Tongue (tissue), 2 donors: ENCODE data around the gene BBS2. TPM values are rescaled to one million over a fixed set of nuclear protein-coding genes. Genes with fewer than 3 reads are reported as not detected.
A peak's percentile ranks its signal among the peaks of the same experiment; 100 is the strongest.

Source experiments
- DNase-seq: peaks from one replicate; pipeline ENCODE4 v3.0.0-alpha.2; 2015
- total RNA-seq: library from RNA; depleted of rRNA; stranded (reverse); fragments of >200 nt; gene quantifications from one replicate; pipeline ENCODE4 v1.2.3, GENCODE V29; 2014

BBS2 gene
- total RNA-seq, 1 donor from 2014 or later, result 55.0 TPM

DNA sequence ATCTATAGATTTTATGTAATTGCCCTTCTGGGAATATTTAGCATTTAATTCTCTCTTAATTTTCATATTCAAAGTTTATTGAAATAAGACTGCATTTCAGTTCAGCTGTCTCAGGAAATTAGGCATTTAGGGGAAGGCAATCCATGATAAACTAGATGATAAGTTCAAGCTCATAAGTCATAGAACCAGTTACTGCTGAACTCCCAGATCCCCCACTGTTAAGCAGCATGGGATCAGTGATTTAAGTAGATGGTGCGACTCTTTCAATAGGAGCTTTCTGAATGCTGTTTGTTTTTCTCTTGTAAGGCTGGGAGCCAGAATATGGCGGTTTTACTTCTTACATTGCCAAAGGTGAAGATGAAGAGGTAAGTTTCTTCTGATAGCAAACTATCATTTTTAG is 44.6 kb downstream of the BBS2 start:
- no peak for DNase-seq

DNA sequence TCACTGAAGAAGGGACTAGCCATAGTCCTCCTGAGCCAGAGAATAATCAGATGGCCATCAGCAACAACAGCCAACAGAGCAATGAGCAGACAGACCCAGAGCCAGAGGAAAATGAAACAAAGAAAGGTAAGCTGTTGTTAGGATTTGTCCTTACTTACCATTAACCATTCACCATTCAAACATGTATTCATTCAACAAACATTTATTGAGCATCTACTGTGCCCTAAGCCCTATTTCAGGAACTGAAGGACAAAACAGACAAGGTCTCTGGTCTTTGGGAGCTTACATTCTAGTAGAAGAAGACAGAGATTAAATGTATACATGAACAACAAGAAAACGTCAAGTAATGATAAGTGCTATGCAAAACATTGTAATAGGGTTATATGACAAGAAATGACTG is 49.2 kb downstream of the BBS2 start:
- DNase-seq, result no peak

DNA sequence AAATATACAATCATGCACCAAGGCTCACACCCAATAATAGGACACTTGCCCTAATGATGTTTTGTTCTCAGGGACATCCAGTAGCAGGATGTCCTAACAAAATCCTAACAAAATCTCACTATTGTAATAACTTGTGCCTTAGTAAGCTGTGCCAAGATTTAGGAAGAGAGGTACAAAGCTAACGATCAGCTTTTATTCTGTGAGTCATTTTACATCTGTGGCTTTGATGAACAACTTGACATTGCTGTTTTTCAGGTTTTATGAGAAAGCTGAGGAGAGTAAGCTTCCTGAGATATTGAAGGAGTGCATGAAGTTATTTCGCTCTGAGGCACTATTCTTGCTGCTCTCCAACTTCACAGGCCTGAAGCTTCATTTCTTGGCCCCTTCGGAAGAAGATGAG is 49.6 kb downstream of the BBS2 start:
- no peak for DNase-seq

DNA sequence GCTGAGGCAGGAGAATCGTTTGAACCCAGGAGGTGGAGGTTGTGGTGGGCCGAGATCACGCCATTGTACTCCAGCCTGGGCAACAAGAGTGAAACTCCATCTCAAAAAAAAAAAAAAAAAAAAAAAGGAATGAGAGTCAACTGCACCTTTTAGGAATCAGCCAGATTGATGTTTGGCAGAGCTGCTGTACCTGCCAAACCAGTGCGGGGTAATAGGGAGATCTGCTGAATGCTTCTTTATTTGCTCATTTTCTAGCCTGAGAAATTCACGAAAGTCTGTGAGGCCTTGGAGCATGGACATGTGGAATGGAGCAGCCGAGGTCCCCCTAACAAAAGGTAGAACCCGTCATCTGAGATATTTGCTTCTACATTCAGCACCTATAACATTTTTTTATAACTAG is 50.1 kb downstream of the BBS2 start:
- DNase-seq, result no peak

DNA sequence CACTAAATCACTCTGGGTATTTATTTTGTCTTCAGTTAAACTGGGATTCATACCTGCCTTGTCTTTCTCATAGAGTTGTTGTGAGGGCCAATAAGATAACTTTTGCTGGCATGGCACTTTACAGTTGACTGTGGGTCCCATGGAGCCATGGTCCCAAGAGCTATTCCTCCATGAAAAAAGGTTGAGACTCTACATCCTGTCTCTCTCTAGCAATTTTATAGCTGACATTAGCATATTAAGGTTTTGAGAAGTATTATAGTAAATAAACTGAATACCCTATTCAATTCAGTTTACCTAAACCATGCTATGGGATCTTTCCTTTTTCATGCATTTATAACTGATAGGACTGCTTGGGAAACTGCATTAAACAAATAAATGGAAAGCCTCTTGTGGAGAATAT is 51.0 kb downstream of the BBS2 start:
- DNase-seq, result no peak

DNA sequence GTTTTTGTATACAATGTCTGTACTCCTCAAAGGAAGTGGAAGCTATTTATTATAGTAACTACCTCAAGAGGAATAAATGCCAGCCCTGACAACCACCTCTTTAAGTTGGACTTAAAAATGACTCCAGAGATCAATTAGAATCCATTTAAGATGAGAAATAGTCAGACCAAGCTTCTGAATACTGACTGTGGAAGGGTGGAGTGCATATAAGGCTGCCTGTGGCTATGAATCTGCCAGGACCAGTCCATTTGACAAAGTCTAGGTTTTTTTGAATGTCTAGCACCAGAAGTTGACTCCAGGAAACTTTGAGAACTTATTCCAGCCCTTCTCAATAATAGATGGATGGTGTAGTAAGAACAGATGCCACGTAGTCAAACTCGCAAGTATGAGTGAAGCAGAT is 53.5 kb downstream of the BBS2 start:
- DNase-seq, result no peak

DNA sequence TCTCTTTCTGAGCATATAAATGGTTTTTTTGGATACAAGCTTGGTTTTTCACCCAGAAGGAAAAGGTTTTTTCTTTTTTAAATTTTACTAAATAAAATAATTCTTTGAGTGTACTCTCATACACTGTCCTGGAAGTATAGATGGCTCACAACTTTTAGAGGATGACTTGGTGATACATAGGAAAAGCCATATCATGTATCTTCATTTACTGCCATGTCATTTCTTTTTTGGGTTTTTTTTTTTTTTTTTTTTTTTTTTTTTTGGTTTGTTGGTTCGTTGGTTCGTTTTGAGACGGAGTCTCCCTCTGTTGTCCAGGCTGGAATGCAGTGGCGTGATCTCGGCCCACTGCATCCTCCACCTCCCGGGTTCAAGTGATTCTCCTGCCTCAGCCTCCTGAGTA is 56.7 kb downstream of the BBS2 start:
- no peak for DNase-seq

DNA sequence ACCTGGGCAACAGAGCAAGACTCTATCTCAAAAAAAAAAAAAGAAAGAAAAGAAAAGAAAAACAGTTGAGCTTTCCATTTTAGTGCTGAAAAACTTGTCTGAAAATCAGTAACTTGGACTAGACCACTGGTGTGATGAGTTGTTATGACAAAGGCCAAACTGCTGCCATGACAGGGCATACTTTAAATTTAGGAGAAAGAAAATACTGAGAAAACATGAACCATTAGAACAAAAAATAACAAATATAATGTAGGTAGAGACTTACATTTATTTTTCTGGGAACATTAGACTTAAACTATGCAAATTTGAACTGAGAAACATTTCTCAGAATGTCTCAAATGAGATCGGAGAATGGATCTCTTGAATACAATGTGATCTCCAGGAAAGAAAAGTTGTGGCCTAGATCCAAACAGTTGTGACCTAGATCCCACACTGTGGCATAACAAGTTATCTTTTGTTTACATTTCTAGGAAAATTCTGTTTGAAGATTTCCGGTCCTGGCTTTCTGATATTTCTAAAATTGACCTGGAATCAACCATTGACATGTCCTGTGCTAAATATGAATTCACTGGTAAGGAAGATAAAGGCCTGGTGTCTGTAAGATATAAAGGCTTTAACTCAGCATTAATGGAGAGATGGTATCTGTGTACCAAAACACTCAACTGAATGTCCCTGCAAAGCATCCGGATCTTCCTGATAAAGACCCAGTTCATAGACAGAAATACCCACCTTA is 57.6 kb downstream of the BBS2 start:
- no peak for DNase-seq

DNA sequence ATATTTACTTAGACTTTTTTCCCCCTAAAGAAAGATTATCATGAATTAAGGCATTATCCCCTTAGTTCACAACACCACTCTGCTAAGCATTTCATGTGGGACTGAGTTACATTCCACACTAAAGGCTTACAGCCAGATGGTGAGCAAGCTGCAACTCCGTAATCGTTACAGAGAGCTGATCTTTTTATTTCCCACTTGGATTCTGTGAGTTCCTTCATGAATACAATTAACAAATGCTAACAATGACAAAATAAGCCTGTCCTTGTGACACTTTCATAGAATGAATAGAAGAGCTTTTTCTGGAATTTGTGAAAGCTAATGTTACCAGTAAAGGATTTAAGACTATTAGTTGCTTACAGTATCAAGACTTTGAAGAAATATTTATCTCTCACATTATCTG is 59.7 kb downstream of the BBS2 start:
- no peak for DNase-seq

DNA sequence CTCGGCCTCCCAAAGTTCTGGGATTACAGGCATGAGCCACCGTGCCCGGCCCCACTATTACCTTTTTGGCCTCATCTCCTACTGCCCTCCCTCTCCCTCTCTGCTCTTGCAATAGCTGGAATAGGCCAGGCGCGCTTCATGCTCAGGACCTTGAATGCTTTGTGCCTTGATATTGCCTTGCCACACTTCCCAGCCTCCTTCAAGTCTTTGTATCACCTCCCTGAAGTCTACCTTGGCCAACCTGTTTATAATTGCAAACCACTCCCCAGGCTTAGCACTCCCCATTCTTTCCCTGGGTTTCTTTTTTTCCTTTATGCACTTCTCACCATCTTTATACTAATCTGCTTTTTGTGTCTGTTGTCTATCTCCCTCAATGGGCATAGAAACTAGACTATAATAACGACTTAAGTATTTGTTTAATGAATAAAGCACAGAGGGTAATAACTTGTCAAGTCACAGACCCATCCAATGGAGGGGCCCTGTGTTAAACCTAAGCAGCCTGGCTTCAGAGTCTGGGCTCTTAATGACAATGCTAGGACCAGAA is 61.8 kb downstream of the BBS2 start:
- no peak for DNase-seq

DNA sequence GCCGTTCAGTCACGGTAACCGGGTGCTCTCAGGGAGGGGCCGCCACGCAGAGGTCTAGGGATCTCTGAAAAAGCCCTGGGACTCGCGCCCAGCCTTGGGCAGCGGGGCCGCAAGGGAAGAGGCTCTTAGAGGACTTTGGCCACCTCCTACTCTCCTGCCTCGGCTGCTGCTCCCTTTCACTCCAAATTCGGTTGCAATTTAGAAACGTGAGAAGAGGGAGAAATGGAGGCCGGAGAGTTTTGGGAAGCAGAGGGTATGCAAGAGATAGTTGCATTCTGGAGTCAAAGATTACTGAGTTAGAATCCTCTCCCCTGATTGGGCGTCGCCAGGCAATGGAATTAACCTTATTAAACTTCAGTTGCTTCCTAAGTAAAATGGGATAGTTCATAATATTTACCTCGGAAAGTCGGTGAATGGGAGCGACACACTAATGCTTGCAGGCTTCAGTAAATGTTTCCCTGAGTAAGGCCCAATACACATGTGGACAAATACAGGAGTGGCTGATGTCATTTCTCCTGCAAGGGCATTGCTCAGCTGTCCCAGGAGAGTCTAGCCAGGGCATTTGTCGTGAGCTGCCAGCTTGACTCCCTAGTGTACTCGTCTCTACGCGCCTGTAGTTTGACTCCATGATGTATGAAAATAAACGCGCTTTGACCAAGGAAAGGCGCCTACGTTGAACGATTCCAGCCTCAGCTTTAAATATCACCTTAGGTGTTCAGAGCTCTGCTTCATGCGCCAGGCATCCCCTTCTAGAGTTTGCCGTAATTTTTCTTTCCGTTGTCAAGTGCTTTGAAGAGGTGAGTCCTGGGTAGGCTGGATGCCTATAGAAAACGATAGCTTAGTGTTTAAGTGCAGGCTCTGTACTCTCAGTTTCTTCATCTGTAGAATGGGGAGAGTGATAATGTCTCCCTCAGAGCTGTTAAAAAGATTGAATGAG is 67.8 kb downstream of the BBS2 start:
- DNase-seq, result peak; percentile 57

DNA sequence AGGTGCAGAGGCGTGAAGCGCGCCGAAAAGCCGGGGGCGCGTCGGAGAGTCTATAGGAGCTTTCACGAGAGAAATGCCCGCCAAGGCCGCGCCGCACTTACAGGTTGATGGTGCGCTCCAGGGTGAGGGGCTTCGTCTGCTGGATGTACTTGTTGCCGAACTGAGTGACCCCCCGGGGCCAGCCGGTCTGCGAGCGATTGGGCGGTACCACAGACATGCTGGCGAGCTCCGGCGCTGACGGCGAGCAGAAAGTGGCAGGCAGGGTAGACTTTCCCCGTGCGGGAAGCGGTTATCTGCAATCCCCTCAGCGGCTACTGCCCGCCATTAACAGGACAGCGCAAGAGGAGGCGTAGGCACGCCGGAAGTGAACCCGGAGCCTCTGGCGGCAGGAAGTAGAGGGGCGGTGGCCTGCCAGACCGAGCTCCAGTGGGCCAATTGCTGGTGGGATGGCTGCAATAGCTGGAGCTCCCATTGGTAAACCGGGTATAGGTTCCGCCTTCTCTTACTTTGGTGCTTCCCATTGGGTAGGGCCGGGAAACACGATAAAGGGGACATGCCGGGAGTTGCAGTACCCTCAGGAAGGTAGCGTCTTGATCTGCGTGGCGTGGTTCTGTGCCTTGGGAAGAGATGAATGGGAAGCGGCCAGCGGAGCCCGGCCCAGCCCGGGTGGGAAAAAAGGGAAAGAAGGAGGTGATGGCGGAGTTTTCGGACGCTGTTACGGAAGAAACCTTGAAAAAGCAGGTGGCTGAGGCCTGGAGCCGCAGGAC is 68.7 kb downstream of the BBS2 start, which contains the start of the genes NUDT21 and OGFOD1:
TSS of gene NUDT21 (minus strand) at position 347 of the 767 bp plus-strand sequence. CDS start at position 217, 130 bp downstream.
TSS of gene OGFOD1 (plus strand) at position 569 of the 767 bp plus-strand sequence. CDS start at position 628, 59 bp downstream.
- peak; percentile 99 for DNase-seq

DNA sequence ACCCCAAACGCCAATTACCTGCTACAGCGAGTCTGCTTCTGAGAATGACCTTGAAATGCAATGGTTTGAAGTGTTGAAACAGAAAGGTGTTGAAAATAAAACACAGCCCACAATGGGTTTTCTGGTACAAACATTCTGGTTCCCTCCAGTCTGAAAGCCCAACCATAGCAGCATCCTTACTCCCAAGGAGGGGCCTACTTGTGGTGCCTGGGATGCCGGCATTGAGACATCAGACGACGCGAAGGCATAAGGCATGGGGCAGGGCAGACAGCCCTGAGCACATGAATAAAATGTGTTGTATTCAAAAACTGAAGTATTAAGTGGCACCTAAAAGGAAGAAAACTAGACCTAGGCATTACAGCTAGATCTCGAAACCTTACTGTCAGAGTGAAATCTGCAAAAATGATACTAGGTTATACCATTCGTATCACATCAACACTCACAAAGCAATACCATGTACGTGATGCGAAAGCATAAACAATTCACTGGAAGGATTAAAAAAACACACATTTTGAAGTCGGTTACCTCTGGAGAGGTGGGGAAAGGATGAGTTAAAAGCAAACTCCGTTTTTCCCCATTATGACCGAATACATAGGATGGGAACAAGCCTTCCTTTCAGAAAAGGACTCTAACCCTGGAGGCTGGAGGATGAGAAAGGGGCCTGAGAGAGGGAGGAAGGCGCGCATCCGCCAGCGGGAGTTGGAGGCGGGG is 69.4 kb downstream of the BBS2 start:
- DNase-seq, result no peak

DNA sequence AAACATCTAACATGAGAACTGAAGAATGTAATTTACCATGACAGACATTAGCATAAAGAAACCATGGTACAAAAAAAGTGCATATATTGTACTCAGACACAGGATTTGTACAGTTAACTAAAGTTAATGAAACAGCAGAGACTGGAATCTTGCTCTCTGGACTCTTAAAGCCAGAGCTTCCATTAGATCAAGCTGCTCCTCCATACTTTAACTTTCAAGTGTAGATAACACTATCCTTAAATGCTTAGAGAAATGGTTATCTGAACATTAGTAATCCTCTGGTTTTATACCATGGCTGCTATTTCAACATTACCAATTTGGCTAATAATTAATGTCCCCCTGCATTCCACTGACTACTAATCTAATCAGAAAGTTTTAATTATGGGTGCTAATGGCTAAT is 71.8 kb downstream of the BBS2 start:
- no peak for DNase-seq

DNA sequence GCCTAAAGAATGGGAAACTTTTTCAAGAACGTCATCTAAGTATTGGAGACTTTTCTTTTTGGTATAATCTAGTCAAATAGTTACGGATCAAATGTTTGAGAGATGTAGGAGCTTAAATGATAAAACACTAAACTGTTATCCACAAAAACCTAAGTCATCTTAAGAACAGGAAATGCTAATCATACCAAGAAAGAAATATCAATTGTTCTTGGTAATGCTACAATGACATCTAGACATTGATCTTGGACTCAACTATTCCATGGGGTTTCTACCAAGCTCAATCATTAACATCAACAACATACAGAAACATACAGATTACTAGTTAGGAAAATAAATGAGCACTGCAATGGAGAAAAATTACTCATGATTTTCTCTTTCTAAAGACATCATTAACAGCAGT is 72.5 kb downstream of the BBS2 start:
- no peak for DNase-seq

DNA sequence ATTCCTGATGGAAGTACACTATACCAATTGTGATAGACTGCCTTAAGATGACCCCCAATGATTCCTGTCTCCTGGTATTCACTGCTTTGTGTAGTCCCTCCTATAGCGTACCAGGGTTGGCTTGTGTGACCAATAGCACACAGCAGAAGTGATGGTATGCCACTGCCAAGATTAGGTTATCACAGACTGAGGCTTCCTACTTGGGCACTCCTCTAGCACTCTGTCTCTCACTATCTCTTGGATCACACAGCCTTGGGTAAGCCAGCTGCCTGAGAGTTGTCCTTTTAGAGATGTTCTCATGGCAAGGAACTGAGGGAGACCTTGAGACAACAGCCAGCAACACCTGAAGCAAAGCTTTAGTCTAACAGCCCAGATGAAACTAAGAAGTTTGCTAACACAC is 81.8 kb downstream of the BBS2 start:
- no peak for DNase-seq

DNA sequence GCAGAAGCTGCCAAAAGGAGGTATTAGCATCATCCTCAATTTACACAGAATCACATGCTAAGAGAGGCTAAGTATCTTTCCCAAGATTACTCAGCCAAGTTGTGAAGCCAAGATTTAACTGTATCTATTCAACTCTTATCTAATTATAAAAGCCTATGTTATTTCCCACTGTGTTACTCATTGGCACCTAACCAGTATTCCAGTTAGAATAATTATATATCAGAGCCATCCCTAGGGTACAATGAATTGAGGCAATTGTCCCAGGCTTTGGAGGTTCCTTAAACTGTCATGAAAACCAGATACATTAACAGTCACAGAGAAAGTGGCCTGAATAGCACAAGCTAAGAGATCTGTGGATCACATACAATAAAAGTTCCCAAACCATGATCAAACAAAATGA is 83.6 kb downstream of the BBS2 start:
- DNase-seq, result no peak
